GM18868 (cell line): ENCODE data around the gene EML6.

Experiments
- ATAC-seq: cut with Tn5 transposase; IDR thresholded peaks from one replicate; pipeline ENCODE4 v1.9.1; 2021; ENCODE audit warnings: mild to moderate bottlenecking, moderate library complexity; ENCODE audit not compliant: unreplicated experiment

EML6 gene

GRCh38 chr2:54936766-54937165 lies 213.3 kb downstream of the EML6 start:
- no peak for ATAC-seq

GRCh38 chr2:54939446-54940118 lies 216.1 kb downstream of the EML6 start:
- ATAC-seq, result no peak

- no peak for ATAC-seq
Measured at GRCh38 chr2:54940723-54941122, 217.3 kb downstream of the EML6 start.

GRCh38 chr2:54941248-54941984 lies 218.0 kb downstream of the EML6 start:
- ATAC-seq, result no peak

- ATAC-seq, result no peak
Measured at GRCh38 chr2:54942373-54942772, 218.9 kb downstream of the EML6 start.

- ATAC-seq, result no peak
Measured at GRCh38 chr2:54944724-54945326, 221.4 kb downstream of the EML6 start.

- peak; percentile 75 for ATAC-seq
Measured at GRCh38 chr2:54945391-54946219, 222.1 kb downstream of the EML6 start.

- ATAC-seq, result no peak
Measured at GRCh38 chr2:54946220-54946805, 222.9 kb downstream of the EML6 start.

- ATAC-seq, result no peak
Measured at GRCh38 chr2:54947136-54947535, 223.7 kb downstream of the EML6 start.

- no peak for ATAC-seq
Measured at GRCh38 chr2:54947646-54948045, 224.2 kb downstream of the EML6 start.

- no peak for ATAC-seq
Measured at GRCh38 chr2:54948120-54948519, 224.7 kb downstream of the EML6 start.

- no peak for ATAC-seq
Measured at GRCh38 chr2:54949431-54949830, 226.0 kb downstream of the EML6 start.

GRCh38 chr2:54950811-54951210 lies 227.3 kb downstream of the EML6 start:
- no peak for ATAC-seq

- no peak for ATAC-seq
Measured at GRCh38 chr2:54952425-54952824, 229.0 kb downstream of the EML6 start.

GRCh38 chr2:54952978-54953456 lies 229.6 kb downstream of the EML6 start:
- ATAC-seq, result no peak

- no peak for ATAC-seq
Measured at GRCh38 chr2:54954158-54954557, 230.7 kb downstream of the EML6 start.

- ATAC-seq, result no peak
Measured at GRCh38 chr2:54954705-54955357, 231.4 kb downstream of the EML6 start.

- no peak for ATAC-seq
Measured at GRCh38 chr2:54955358-54956110, 232.1 kb downstream of the EML6 start.

GRCh38 chr2:54956111-54956627 lies 232.7 kb downstream of the EML6 start:
- no peak for ATAC-seq
